ENCODE results near the gene MOV10L1.

GRCh38 chr22:50119768-50120251, 30.0 kb downstream of the MOV10L1 start:
- TF ChIP-seq CTCF (IDR thresholded peaks at IDR 0.05; ENCODE audit: low read depth, low read length) (no peak), EZH2phosphoT487 (IDR thresholded peaks at IDR 0.05; ENCODE audit: low read depth) (no peak)
